Stimulated activated naive CD8-positive, alpha-beta T cell treated with anti-CD3 and anti-CD28 coated beads, Interleukin-15, amount 100 ng/mL, for 72 hours (primary cell): ENCODE data around the gene ANKRD36.
"Not testable (repeated sequence)": the region's sequence is repeated elsewhere in the genome, so short reads cannot be mapped to it uniquely, and the experiment has no call there.

Experiments used
- ATAC-seq: fragments of 150-1000 bp; cut with Tn5 transposase; 2 replicates; pipeline ENCODE4 v1.10.0; 2021; ENCODE audit warnings: mild to moderate bottlenecking, moderate library complexity
- DNase-seq, 2 donors: peaks; one replicate each; pipeline ENCODE4 v3.0.0; 2021 to 2022
- H3K27ac Mint-ChIP-seq, 2 donors: one replicate each; pipeline ENCODE4 v1.8.0; 2022; ENCODE audit warnings: mild to moderate bottlenecking in 2 of 2, mixed read lengths in 2 of 2, moderate library complexity in 2 of 2
- H3K27me3 Mint-ChIP-seq: one replicate; pipeline ENCODE4 v1.8.0; 2022; ENCODE audit warnings: mixed read lengths
- H3K4me1 Mint-ChIP-seq: one replicate; pipeline ENCODE4 v1.8.0; 2022; ENCODE audit warnings: mild to moderate bottlenecking, mixed read lengths
- H3K4me3 Mint-ChIP-seq, 2 donors: one replicate each; pipeline ENCODE4 v1.8.0; 2022; ENCODE audit warnings: mild to moderate bottlenecking in 2 of 2, mixed read lengths in 2 of 2, moderate library complexity in 1 of 2
- H3K9me3 Mint-ChIP-seq, 2 donors: one replicate each; pipeline ENCODE4 v1.8.0; 2022; ENCODE audit warnings: mixed read lengths in 2 of 2

Gene ANKRD36

DNA sequence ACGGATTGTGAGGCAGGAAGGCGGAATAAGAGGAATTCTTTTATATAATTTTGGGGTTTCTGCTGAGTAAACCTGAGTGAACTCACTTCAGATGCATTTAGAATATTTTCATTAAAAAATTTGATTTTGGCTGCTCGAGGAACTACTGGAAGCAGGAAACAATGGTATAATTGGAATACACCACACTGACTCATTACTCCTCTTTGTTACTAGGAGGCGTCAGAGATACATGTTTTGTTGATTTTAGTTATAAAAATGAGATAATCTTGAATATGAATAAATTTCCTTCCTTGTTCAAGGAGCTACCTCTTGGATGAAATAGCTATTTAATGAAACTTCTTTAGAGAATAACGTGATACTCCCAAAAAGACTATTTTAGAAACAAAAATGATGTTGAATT lies 97.4 kb downstream of the ANKRD36 start:
- H3K4me3 Mint-ChIP-seq = no peak overlapping the region
- ATAC-seq = no peak
- H3K9me3 Mint-ChIP-seq = no peaks in the 10 kb centered on the region
- H3K4me1 Mint-ChIP-seq = no peaks in the 10 kb centered on the region
- H3K27ac Mint-ChIP-seq = no peak overlapping the region
- DNase-seq = no peak
- H3K27me3 Mint-ChIP-seq = no peaks in the 10 kb centered on the region

GRCh38 chr2:97215025-97215424 lies 102.1 kb downstream of the ANKRD36 start:
- H3K27me3 Mint-ChIP-seq, H3K9me3 Mint-ChIP-seq, H3K4me1 Mint-ChIP-seq, ATAC-seq, H3K27ac Mint-ChIP-seq, DNase-seq, H3K4me3 Mint-ChIP-seq: not testable (repeated sequence)

- H3K4me3 Mint-ChIP-seq, H3K4me1 Mint-ChIP-seq, DNase-seq, H3K9me3 Mint-ChIP-seq, H3K27me3 Mint-ChIP-seq, ATAC-seq: not testable (repeated sequence)
- H3K27ac Mint-ChIP-seq = peak overlapping the region in 1 of 2 donors; percentile 59
Observed at GRCh38 chr2:97230848-97231585, 118.1 kb downstream of the ANKRD36 start.

DNA sequence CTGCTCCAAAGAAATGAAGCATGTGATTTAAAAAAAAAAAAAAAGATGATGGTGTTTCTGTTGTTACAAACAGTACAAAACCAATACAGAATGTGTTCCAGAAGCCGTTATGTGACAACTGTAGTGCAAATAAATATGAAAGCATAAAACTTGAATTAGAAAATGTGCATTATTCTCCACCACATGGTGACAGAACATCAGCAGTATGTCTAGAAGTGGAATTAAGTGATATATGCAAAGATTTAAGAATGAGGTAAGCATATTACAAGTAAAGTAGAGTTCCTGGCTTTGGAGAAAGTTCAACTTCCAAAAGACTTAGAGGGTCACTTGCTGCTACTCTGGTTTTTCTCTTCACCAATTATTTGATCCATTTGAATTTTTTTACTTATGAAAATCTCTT lies 120.0 kb downstream of the ANKRD36 start:
- H3K9me3 Mint-ChIP-seq, H3K27ac Mint-ChIP-seq, ATAC-seq, H3K27me3 Mint-ChIP-seq, DNase-seq, H3K4me1 Mint-ChIP-seq, H3K4me3 Mint-ChIP-seq: not testable (repeated sequence)

DNA sequence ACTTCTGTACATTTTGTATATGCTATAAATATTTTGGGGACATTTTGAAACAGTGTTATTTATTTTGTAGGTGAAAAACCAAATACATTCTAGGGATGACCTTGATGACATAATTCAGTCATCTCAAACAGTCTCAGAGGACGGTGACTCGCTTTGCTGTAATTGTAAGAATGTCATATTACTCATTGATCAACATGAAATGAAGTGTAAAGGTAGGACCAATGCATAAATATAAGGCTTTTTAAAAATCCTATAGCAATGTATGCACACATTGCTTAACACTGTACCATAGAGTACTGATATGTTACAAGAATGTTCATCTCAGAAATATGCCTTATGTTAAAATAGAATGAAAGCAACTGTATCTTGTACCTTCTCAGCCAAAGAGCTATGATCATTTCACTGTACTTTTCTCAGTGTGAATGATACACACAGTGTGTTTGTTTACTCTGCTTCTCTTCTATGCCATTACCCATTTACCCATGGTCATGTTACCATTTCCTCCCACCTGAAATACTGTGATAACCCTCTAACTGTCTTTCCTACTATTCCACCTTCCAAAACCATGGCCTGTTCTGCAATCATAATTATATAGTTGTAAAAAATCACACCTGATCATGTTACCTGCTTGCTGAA lies 120.8 kb downstream of the ANKRD36 start:
- not testable (repeated sequence) for H3K9me3 Mint-ChIP-seq

GRCh38 chr2:97261192-97261591 lies 148.2 kb downstream of the ANKRD36 start:
- not testable (repeated sequence) for H3K27ac Mint-ChIP-seq, H3K4me1 Mint-ChIP-seq, ATAC-seq, DNase-seq, H3K4me3 Mint-ChIP-seq, H3K27me3 Mint-ChIP-seq, H3K9me3 Mint-ChIP-seq

More for the DNA sequence above, 120.8 kb downstream of the ANKRD36 start:
- H3K4me3 Mint-ChIP-seq, H3K4me1 Mint-ChIP-seq, H3K27ac Mint-ChIP-seq, DNase-seq, H3K27me3 Mint-ChIP-seq: not testable (repeated sequence)
- peak; percentile 81 for ATAC-seq

DNA sequence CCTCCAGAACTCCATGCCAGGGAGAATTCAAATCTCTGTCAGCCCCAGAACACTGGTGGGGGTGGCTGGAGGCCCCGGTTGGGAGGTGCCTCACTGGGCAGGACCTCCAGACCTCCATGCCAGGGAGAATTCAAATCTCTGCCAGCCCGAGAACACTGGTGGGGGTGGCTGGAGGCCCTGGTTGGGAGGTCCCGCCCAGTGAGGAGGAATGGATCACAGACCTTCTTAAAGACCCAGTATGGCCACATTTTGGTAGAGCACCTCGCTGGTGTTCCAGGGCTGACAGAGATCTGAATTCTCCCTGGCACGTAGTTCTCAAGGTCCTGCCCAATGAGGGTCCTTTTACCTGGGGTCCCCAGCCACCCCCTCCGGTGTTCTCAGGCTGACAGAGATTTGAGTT lies 153.5 kb downstream of the ANKRD36 start:
- not testable (repeated sequence) for H3K27ac Mint-ChIP-seq, H3K27me3 Mint-ChIP-seq, DNase-seq, H3K9me3 Mint-ChIP-seq, ATAC-seq, H3K4me3 Mint-ChIP-seq, H3K4me1 Mint-ChIP-seq

GRCh38 chr2:97267411-97268074 lies 154.6 kb downstream of the ANKRD36 start:
- Mint-ChIP-seq H3K9me3 (no peaks in the 10 kb centered on the region), H3K4me3 (no peak overlapping the region), H3K27ac (peak overlapping the region in 1 of 2 donors; percentile 74), H3K27me3 (no peaks in the 10 kb centered on the region), H3K4me1 (no peaks in the 10 kb centered on the region)
- DNase-seq (peak in 1 of 2 donors; percentile 12), ATAC-seq (peak; percentile 29)

DNA sequence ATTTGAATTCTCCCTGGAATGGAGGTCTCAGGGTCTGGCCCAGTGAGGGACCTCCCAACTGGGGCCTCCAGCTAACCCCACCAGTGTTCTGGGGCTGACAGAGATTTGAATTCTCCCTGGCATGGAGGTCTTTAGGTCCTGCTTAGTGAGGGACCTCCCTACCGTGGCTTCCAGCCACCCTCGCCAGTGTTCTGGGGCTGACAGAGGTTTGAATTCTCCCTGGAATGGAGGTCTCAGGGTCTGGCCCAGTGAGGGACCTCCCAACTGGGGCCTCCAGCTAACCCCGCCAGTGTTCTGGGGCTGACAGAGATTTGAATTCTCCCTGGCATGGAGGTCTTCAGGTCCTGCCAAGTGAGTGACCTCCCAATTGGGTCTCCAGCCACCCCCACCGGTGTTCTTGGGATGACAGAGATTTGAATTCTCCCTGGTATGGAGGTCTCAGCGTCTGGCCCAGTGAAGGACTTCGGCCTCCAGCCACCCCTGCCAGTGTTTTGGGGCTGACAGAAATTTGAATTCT lies 155.2 kb downstream of the ANKRD36 start:
- H3K9me3 Mint-ChIP-seq, H3K27me3 Mint-ChIP-seq, ATAC-seq, H3K4me3 Mint-ChIP-seq, H3K4me1 Mint-ChIP-seq, DNase-seq: not testable (repeated sequence)
- H3K27ac Mint-ChIP-seq = peak overlapping the region in 1 of 2 donors; percentile 74

DNA sequence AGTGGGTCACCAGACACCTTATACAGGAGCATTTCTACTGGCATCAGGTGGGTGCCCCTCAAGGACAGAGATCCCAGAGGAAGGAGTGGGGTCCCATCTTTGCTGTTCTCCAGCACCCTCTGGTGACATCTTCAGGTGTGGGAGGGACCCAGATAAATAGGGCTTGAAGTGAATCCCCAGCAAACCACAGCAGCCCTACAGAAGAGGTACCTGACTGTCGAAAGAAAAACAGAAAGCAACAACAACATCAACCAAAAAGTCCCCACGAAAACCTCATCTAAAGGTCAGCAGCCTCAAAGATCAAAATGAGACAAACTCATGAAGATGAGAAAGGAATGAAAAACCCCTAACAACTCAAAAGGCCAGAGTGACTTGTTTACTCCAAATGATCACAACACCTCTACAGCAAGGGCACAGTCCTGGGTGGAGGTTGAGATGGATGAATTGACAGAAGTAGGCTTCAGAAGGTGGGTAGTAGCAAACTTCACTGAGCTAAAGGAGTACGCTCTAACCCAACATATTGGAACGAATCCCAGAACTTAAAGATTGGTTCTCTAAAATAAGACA lies 163.4 kb downstream of the ANKRD36 start:
- H3K4me1 Mint-ChIP-seq, H3K27me3 Mint-ChIP-seq, H3K4me3 Mint-ChIP-seq, H3K27ac Mint-ChIP-seq, DNase-seq, H3K9me3 Mint-ChIP-seq: not testable (repeated sequence)
- peak; percentile 69 for ATAC-seq

- H3K9me3 Mint-ChIP-seq, H3K27me3 Mint-ChIP-seq, DNase-seq, ATAC-seq, H3K4me3 Mint-ChIP-seq, H3K27ac Mint-ChIP-seq, H3K4me1 Mint-ChIP-seq: not testable (repeated sequence)
Observed at GRCh38 chr2:97285187-97285586, 172.2 kb downstream of the ANKRD36 start.

- ATAC-seq, H3K27ac Mint-ChIP-seq, H3K9me3 Mint-ChIP-seq: not testable (repeated sequence)
Observed at GRCh38 chr2:97293687-97294086, 180.7 kb downstream of the ANKRD36 start.

More at GRCh38 chr2:97293687-97294086, 180.7 kb downstream of the ANKRD36 start:
- H3K4me1 Mint-ChIP-seq, H3K4me3 Mint-ChIP-seq, DNase-seq, H3K27me3 Mint-ChIP-seq: not testable (repeated sequence)
